AG04450 (cell line): ENCODE data around the gene EIF2S2. TPM values are rescaled to one million over a fixed set of nuclear protein-coding genes. Genes with fewer than 3 reads are reported as not detected.

ENCODE experiments used
- CTCF ChIA-PET: fragments of 300-600, 350-600 bp; formaldehyde crosslinking; extraction: SDS; loops from one replicate; lab custom pipeline; 2022; ENCODE audit warnings: antibody characterized with exemption, inconsistent platforms; lab: Charles Lee
- POLR2A ChIA-PET: fragments of 350-600 bp; formaldehyde crosslinking; extraction: SDS; loops from one replicate; lab custom pipeline; 2021; ENCODE audit warnings: antibody characterized with exemption, inconsistent platforms; lab: Yijun Ruan, JAX
- DNase-seq: peaks from one replicate; pipeline ENCODE4 v3.0.0-alpha.2; 2011; ENCODE audit warnings: low read depth, low spot score
- H3K27ac ChIP-seq: one replicate; pipeline ENCODE4 v1.5.1; 2012; ENCODE audit warnings: low read depth, low read length, control low read depth
- H3K27me3 ChIP-seq: one replicate; pipeline ENCODE4 v1.6.0; 2012; ENCODE audit warnings: low read length; ENCODE audit not compliant: control insufficient read depth, insufficient read depth
- H3K4me3 ChIP-seq: 2 replicates; pipeline ENCODE4 v1.5.1; 2011; ENCODE audit warnings: mild to moderate bottlenecking, low read depth, low read length, control low read depth
- H3K9me3 ChIP-seq: 2 replicates; pipeline ENCODE4 v1.5.1; 2012; ENCODE audit warnings: low read length; ENCODE audit not compliant: control insufficient read depth, insufficient read depth
- polyA plus RNA-seq: library from polyadenylated mRNA; depleted of rRNA; stranded (reverse); fragments of >200 nt; gene quantifications from 2 replicates; pipeline ENCODE4 v1.2.3, GENCODE V29; 2011
- TF ChIP-seq, protein P1 (sequence below): IDR thresholded peaks from 2 replicates; pipeline ENCODE4 v1.5.1; 2011; ENCODE audit warnings: low read depth, low read length, control low read depth, inconsistent platforms

Gene EIF2S2
- polyA plus RNA-seq, 1 experiment, result 161 TPM

DNA sequence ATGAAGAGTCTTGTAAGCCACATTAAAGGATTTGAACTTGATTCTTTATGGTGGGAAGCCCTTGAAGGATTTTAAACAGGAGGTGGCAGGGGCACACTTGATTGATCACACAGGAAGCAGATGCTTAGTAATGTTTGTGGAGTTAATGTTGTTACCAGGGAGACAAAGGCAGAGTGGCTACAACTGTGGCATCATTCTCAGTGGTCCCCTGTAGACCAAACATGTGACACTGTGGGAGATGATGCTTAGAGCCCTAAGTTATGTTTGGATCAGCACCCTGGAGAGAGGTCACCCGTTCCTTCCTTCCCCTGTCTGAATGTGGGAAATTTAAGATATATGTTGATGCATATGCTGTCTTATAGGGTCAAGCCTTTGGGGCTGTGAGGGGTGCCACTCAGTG is 53.2 kb downstream of the EIF2S2 start:
- no peak for DNase-seq
- TF ChIP-seq, protein P1, sequence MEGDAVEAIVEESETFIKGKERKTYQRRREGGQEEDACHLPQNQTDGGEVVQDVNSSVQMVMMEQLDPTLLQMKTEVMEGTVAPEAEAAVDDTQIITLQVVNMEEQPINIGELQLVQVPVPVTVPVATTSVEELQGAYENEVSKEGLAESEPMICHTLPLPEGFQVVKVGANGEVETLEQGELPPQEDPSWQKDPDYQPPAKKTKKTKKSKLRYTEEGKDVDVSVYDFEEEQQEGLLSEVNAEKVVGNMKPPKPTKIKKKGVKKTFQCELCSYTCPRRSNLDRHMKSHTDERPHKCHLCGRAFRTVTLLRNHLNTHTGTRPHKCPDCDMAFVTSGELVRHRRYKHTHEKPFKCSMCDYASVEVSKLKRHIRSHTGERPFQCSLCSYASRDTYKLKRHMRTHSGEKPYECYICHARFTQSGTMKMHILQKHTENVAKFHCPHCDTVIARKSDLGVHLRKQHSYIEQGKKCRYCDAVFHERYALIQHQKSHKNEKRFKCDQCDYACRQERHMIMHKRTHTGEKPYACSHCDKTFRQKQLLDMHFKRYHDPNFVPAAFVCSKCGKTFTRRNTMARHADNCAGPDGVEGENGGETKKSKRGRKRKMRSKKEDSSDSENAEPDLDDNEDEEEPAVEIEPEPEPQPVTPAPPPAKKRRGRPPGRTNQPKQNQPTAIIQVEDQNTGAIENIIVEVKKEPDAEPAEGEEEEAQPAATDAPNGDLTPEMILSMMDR, result no peak
- CTCF ChIA-PET, result no interaction called here
- POLR2A ChIA-PET, result no interaction called here
- no peaks in the 10 kb centered on the region for H3K27me3 ChIP-seq
- no peak overlapping the region for H3K27ac ChIP-seq
- H3K4me3 ChIP-seq, result no peak overlapping the region
- no peaks in the 10 kb centered on the region for H3K9me3 ChIP-seq

DNA sequence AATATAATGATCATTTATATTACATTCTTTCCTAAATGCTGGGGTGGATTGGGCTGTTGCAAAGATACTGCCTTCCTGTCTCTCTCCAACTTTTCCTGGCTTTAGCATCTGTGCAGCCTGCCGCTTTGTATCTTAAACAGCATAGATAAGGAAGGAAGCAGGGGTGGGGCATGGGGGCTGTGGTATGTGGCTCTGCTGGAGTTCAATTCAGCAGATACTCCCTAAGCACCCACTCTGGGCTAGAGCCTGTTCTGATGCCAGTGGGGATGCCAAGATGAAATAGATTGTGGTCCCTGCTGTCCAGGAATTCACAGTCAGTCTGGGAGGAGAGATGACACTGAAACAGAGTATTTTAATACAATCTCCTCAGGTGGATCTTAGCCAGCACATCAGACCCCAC is 56.8 kb downstream of the EIF2S2 start:
- no peak for DNase-seq
- ChIA-PET POLR2A (no interaction called here), CTCF (interaction anchor here (1.9 kb wide), 1 partner anchor 15 kb away, joined by 5 read pairs; no protein-coding TSS in a partner anchor)
- Histone ChIP-seq H3K9me3 (no peaks in the 10 kb centered on the region), H3K27me3 (no peaks in the 10 kb centered on the region), H3K4me3 (no peak overlapping the region), H3K27ac (no peak overlapping the region)
- TF ChIP-seq, protein P1, result no peak

DNA sequence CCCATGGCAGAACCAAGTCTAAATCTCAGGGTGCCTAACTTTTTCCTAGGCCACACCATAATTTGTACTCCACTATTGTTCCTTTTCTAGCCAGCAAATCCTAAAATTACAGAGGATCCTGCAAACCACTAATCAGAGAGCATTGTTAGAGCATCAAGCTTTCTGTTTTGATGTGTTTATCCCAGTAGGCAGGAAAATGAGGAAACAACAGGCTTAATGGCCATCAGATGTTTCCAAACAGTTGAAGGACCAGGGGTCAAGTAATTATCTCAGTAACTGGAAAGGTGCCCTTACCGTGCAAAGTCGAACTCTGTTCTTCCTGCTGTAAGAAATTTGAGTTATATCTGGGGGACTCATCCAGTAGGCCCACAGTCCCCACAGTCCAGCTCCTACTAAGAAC is 59.6 kb downstream of the EIF2S2 start:
- TF ChIP-seq, protein P1, result no peak
- Histone ChIP-seq H3K27me3 (no peaks in the 10 kb centered on the region), H3K4me3 (no peak overlapping the region), H3K27ac (no peak overlapping the region), H3K9me3 (no peaks in the 10 kb centered on the region)
- ChIA-PET CTCF (interaction anchor here (1.9 kb wide), 1 partner anchor 15 kb away, joined by 5 read pairs; no protein-coding TSS in a partner anchor), POLR2A (no interaction called here)
- no peak for DNase-seq

DNA sequence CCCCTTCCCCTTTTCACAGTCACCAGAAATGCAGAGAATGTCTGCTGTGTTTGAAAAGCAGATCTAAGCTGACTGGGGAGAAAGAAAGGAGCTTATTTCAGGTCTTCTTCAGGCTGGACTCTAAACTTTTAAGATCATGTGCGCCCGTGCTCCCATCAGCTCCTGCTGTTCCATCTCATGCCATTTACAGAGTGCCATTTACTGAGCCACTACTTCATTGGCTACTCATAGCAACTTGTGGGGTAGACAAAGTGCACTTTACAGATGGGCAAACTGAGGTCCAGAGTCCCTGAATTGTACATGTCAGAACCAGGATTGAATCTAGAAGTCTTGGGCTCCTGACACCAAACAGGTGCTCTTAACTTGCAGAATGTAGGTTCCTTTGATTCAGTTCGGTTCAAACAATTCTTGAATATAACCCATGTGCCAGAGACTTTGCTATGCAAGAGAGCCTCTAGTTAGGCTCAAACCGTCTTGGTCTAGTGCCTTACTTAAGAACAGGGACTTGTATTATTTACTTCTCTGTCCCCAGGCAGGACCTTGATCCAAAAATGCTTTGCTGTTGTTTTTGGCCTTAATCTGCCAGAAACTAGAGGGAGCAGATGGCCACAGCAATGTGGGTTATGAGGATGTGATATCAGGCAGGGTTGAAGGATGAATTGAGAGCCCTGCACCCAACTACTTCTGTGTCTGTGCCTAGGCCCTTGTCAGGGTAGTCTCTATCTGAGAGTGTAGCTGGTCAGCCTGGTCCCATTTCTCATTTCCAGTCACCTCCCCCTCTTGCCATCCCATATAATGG is 61.9 kb downstream of the EIF2S2 start:
- CTCF ChIA-PET, result interaction anchor here (1.9 kb wide), 1 partner anchor 18 kb away, joined by 5 read pairs; no protein-coding TSS in a partner anchor
- DNase-seq, result no peak
- H3K27me3 ChIP-seq, result no peaks in the 10 kb centered on the region
- no peak overlapping the region for H3K4me3 ChIP-seq
- TF ChIP-seq, protein P1, result no peak
- no peak overlapping the region for H3K27ac ChIP-seq
- POLR2A ChIA-PET, result no interaction called here
- H3K9me3 ChIP-seq, result no peaks in the 10 kb centered on the region

DNA sequence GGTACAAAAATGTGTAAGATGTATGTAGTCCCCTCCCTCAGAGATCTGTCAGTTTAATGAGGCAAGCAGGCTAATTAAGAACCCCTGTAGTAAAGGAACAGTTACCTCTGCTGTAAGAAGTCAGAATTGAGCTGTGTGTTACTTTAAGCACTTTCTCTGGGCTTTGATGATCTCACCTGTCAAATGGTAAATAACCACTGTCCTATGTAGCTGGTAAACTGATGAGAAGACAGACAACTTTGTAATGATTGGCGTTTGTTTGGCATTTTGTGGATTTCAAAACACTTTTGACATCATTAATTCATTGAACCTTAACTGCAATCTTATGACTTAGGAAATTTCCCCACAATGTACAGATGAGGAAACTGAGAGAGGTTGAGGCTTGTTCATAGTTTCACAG is 62.7 kb downstream of the EIF2S2 start:
- Histone ChIP-seq H3K9me3 (no peaks in the 10 kb centered on the region), H3K27ac (no peak overlapping the region), H3K4me3 (no peak overlapping the region), H3K27me3 (no peaks in the 10 kb centered on the region)
- DNase-seq, result no peak
- CTCF ChIA-PET, result no interaction called here
- TF ChIP-seq, protein P1, result no peak
- POLR2A ChIA-PET, result no interaction called here
